NCI-H774 (cell line): ENCODE measurements around the gene WNT7B.
A peak's percentile ranks its signal among the peaks of the same experiment; 100 is the strongest.

Experiments used
- DNase-seq: peaks from one replicate; lab custom pipeline; 2025; lab: John Stamatoyannopoulos, UW

Gene WNT7B

GRCh38 chr22:45977003-45977411 is at the start of gene WNT7B:
TSS of gene WNT7B (minus strand) at chr22:45977162. CDS start at chr22:45976754, 408 bp downstream.
- DNase-seq, result peak; percentile 25

- DNase-seq, result no peak
Measured at GRCh38 chr22:46025973-46026898, 49.3 kb upstream of the WNT7B start.

GRCh38 chr22:46025225-46025972 is 48.4 kb upstream of the WNT7B start:
- DNase-seq, result no peak

- no peak for DNase-seq
Measured at GRCh38 chr22:46024136-46024840, 47.3 kb upstream of the WNT7B start.

GRCh38 chr22:46023558-46023981 is 46.6 kb upstream of the WNT7B start:
- DNase-seq, result no peak

- no peak for DNase-seq
Measured at GRCh38 chr22:46022881-46023512, 46.0 kb upstream of the WNT7B start.

GRCh38 chr22:46021577-46021976 is 44.6 kb upstream of the WNT7B start:
- no peak for DNase-seq

- no peak for DNase-seq
Measured at GRCh38 chr22:46019351-46019750, 42.4 kb upstream of the WNT7B start.

- no peak for DNase-seq
Measured at GRCh38 chr22:46018859-46019258, 41.9 kb upstream of the WNT7B start.

GRCh38 chr22:46017166-46017565 is 40.2 kb upstream of the WNT7B start:
- DNase-seq, result no peak

GRCh38 chr22:46013460-46014416 is 36.8 kb upstream of the WNT7B start:
- peak; percentile 44 for DNase-seq

GRCh38 chr22:46012881-46013281 is 35.9 kb upstream of the WNT7B start:
- DNase-seq, result no peak

- DNase-seq, result no peak
Measured at GRCh38 chr22:46012182-46012880, 35.4 kb upstream of the WNT7B start.

- DNase-seq, result no peak
Measured at GRCh38 chr22:46011627-46012181, 34.7 kb upstream of the WNT7B start.

- DNase-seq, result peak; percentile 69
Measured at GRCh38 chr22:46010951-46011626, 34.1 kb upstream of the WNT7B start.

GRCh38 chr22:46010207-46010867 is 33.4 kb upstream of the WNT7B start:
- DNase-seq, result peak; percentile 6

- DNase-seq, result no peak
Measured at GRCh38 chr22:46009730-46010129, 32.8 kb upstream of the WNT7B start.

GRCh38 chr22:46008836-46009596 is 32.1 kb upstream of the WNT7B start:
- DNase-seq, result no peak
